Fibroblast of skin of right biceps (primary cell): ENCODE measurements around the gene SPTBN5.
A peak's percentile ranks its signal among the peaks of the same experiment; 100 is the strongest.

Experiments
- DNase-seq: peaks from one replicate; pipeline ENCODE4 v3.0.0-alpha.2; 2013

SPTBN5 gene

GRCh38 chr15:41926185-41927056, 32.6 kb upstream of the SPTBN5 start:
- peak; percentile 34 for DNase-seq

GRCh38 chr15:41925086-41925608, 31.3 kb upstream of the SPTBN5 start:
- DNase-seq, result no peak

- DNase-seq, result no peak
Observed at GRCh38 chr15:41923401-41923997, 29.6 kb upstream of the SPTBN5 start.

GRCh38 chr15:41922353-41922752, 28.5 kb upstream of the SPTBN5 start:
- no peak for DNase-seq

- no peak for DNase-seq
Observed at GRCh38 chr15:41921639-41922038, 27.8 kb upstream of the SPTBN5 start.

- DNase-seq, result no peak
Observed at GRCh38 chr15:41921167-41921566, 27.3 kb upstream of the SPTBN5 start.

GRCh38 chr15:41919954-41920538, 26.2 kb upstream of the SPTBN5 start:
- DNase-seq, result peak; percentile 61

GRCh38 chr15:41919201-41919820, 25.5 kb upstream of the SPTBN5 start:
- no peak for DNase-seq

- no peak for DNase-seq
Observed at GRCh38 chr15:41918506-41919126, 24.8 kb upstream of the SPTBN5 start.

- peak; percentile 76 for DNase-seq
Observed at GRCh38 chr15:41917767-41918430, 24.0 kb upstream of the SPTBN5 start.

- no peak for DNase-seq
Observed at GRCh38 chr15:41915255-41915994, 21.6 kb upstream of the SPTBN5 start.

GRCh38 chr15:41914411-41914810, 20.6 kb upstream of the SPTBN5 start:
- DNase-seq, result no peak

GRCh38 chr15:41913256-41913655, 19.4 kb upstream of the SPTBN5 start:
- DNase-seq, result no peak

GRCh38 chr15:41911691-41912345, 18.0 kb upstream of the SPTBN5 start:
- DNase-seq, result no peak

GRCh38 chr15:41908736-41909461, 15.0 kb upstream of the SPTBN5 start:
- no peak for DNase-seq

GRCh38 chr15:41907141-41907540, 13.3 kb upstream of the SPTBN5 start:
- no peak for DNase-seq

GRCh38 chr15:41906608-41907007, 12.8 kb upstream of the SPTBN5 start:
- no peak for DNase-seq

- DNase-seq, result no peak
Observed at GRCh38 chr15:41905036-41905793, 11.4 kb upstream of the SPTBN5 start.

GRCh38 chr15:41904541-41905005, 10.7 kb upstream of the SPTBN5 start:
- peak; percentile 60 for DNase-seq
